HepG2 (cell line): ENCODE measurements around the gene TRMU. TPM values are rescaled to one million over a fixed set of nuclear protein-coding genes. Genes with fewer than 3 reads are reported as not detected.

Source experiments
- CEBPG ChIP-seq: IDR thresholded peaks from 2 replicates; pipeline ENCODE4 v1.6.1; 2016
- FOSL2 ChIP-seq: sonication (generic); formaldehyde crosslinking; IDR thresholded peaks from 2 replicates; pipeline ENCODE4 v1.4.0; 2020; ENCODE audit warnings: missing genetic modification reagents
- KDM6A ChIP-seq: IDR thresholded peaks from 2 replicates; pipeline ENCODE4 v1.6.1; 2016; ENCODE audit warnings: low read depth
- MTA3 ChIP-seq: sonication (generic); formaldehyde crosslinking; IDR thresholded peaks from 2 replicates; pipeline ENCODE4 v1.4.0; 2020; ENCODE audit warnings: missing genetic modification reagents
- NCOA2 ChIP-seq: sonication (generic); formaldehyde crosslinking; IDR thresholded peaks from 2 replicates; pipeline ENCODE4 v1.8.0; 2022; ENCODE audit warnings: inconsistent platforms
- POLR2A ChIP-seq, 2 experiments: IDR thresholded peaks; 2 replicates each; pipeline ENCODE4 v1.6.1; 2011; ENCODE audit warnings: low read depth in 2 of 2, low read length in 2 of 2, mild to moderate bottlenecking in 1 of 2, moderate library complexity in 1 of 2; ENCODE audit not compliant: insufficient read depth in 1 of 2
- SOX5 ChIP-seq: IDR thresholded peaks from 2 replicates; pipeline ENCODE4 v1.6.1; 2016; ENCODE audit warnings: borderline replicate concordance
- ZFP91 ChIP-seq: sonication (generic); formaldehyde crosslinking; IDR thresholded peaks from 2 replicates; pipeline ENCODE4 v1.9.0; 2022; ENCODE audit warnings: missing genetic modification reagents, mild to moderate bottlenecking, borderline replicate concordance
- ZNF558 ChIP-seq: sonication (generic); formaldehyde crosslinking; IDR thresholded peaks from 2 replicates; pipeline ENCODE4 v1.9.0; 2022; ENCODE audit warnings: mild to moderate bottlenecking, missing genetic modification reagents, borderline replicate concordance
- polyA plus RNA-seq, 8 experiments: library from polyadenylated mRNA; depleted of rRNA in 3 of 8; stranded (reverse) in 7 of 8; unstranded in 1 of 8; fragments of >200 nt; fragmentation: Illumina TruSeq in 4 of 8; extraction: Trizol in 4 of 8; gene quantifications; 2 replicates each; pipeline versions ENCODE4 v1.2.1 to v1.2.3, GENCODE V29; 2011 to 2016; ENCODE audit warnings: low read depth in 4 of 8, missing spikeins in 1 of 8, mixed read lengths in 1 of 8; ENCODE audit not compliant: insufficient read depth in 1 of 8
- total RNA-seq, 5 experiments: library from RNA; depleted of rRNA; stranded (reverse); fragments of >200 nt; fragmentation: Illumina TruSeq; extraction: Trizol; gene quantifications; 2 replicates each; pipeline ENCODE4 v1.2.3, GENCODE V29; 2016; ENCODE audit warnings: low read depth in 1 of 5
- TF ChIP-seq, protein P1 (sequence below): sonication (generic); formaldehyde crosslinking; conservative IDR thresholded peaks from 2 replicates; pipeline ENCODE4 v1.4.0; 2020; ENCODE audit warnings: mild to moderate bottlenecking, missing genetic modification reagents, moderate library complexity
- TF ChIP-seq, protein P2 (sequence below), 2 experiments: sonication (generic) in 1 of 2; formaldehyde crosslinking in 1 of 2; IDR thresholded peaks; 2 replicates each; pipeline versions ENCODE4 v1.4.0 to v1.6.1; 2016 to 2020; ENCODE audit warnings: borderline replicate concordance in 1 of 2, low read depth in 1 of 2, mild to moderate bottlenecking in 1 of 2, missing genetic modification reagents in 1 of 2
- TF ChIP-seq, protein P3 (sequence below): sonication (generic); formaldehyde crosslinking; IDR thresholded peaks from 2 replicates; pipeline ENCODE4 v1.4.0; 2020; ENCODE audit warnings: missing genetic modification reagents, mild to moderate bottlenecking, borderline replicate concordance
- TF ChIP-seq, protein P4 (sequence below): sonication (generic); formaldehyde crosslinking; IDR thresholded peaks from 2 replicates; pipeline ENCODE4 v1.4.0; 2020; ENCODE audit warnings: missing genetic modification reagents

TRMU gene
- total and polyA plus RNA-seq, 2 of the 13 experiments (the other 11 are each of a cell fraction or from before 2014, with no cell fraction given): 31.0 to 50.2 TPM

- TF ChIP-seq FOSL2 (CRISPR knock-in tag) (peak; percentile 33; the same call in 1 of the 2 replicates), KDM6A (CRISPR knock-in tag) (no peak), MTA3 (no peak), NCOA2 (peak; percentile 22; the same call in 1 of the 2 replicates), ZFP91 (CRISPR knock-in tag) (0 out of 2 replicates have a peak, but pooled peaks have one; percentile 31), POLR2A (IDR thresholded peaks at IDR 0.05; ENCODE audit: insufficient read depth in 1 of 2, low read depth in 2 of 2, low read length in 2 of 2) (peak; percentile 68 to 79), ZNF558 (CRISPR knock-in tag) (no peak), CEBPG (CRISPR knock-in tag) (peak; percentile 69), SOX5 (CRISPR knock-in tag) (peak; percentile 23; the same call in 1 of the 2 replicates)
- TF ChIP-seq, protein P1, sequence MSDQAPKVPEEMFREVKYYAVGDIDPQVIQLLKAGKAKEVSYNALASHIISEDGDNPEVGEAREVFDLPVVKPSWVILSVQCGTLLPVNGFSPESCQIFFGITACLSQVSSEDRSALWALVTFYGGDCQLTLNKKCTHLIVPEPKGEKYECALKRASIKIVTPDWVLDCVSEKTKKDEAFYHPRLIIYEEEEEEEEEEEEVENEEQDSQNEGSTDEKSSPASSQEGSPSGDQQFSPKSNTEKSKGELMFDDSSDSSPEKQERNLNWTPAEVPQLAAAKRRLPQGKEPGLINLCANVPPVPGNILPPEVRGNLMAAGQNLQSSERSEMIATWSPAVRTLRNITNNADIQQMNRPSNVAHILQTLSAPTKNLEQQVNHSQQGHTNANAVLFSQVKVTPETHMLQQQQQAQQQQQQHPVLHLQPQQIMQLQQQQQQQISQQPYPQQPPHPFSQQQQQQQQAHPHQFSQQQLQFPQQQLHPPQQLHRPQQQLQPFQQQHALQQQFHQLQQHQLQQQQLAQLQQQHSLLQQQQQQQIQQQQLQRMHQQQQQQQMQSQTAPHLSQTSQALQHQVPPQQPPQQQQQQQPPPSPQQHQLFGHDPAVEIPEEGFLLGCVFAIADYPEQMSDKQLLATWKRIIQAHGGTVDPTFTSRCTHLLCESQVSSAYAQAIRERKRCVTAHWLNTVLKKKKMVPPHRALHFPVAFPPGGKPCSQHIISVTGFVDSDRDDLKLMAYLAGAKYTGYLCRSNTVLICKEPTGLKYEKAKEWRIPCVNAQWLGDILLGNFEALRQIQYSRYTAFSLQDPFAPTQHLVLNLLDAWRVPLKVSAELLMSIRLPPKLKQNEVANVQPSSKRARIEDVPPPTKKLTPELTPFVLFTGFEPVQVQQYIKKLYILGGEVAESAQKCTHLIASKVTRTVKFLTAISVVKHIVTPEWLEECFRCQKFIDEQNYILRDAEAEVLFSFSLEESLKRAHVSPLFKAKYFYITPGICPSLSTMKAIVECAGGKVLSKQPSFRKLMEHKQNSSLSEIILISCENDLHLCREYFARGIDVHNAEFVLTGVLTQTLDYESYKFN (CRISPR knock-in tag): peak; percentile 41; the same call in 1 of the 2 replicates
- TF ChIP-seq, protein P2, sequence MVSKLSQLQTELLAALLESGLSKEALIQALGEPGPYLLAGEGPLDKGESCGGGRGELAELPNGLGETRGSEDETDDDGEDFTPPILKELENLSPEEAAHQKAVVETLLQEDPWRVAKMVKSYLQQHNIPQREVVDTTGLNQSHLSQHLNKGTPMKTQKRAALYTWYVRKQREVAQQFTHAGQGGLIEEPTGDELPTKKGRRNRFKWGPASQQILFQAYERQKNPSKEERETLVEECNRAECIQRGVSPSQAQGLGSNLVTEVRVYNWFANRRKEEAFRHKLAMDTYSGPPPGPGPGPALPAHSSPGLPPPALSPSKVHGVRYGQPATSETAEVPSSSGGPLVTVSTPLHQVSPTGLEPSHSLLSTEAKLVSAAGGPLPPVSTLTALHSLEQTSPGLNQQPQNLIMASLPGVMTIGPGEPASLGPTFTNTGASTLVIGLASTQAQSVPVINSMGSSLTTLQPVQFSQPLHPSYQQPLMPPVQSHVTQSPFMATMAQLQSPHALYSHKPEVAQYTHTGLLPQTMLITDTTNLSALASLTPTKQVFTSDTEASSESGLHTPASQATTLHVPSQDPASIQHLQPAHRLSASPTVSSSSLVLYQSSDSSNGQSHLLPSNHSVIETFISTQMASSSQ (IDR thresholded peaks at IDR 0.05; ENCODE audit: low read depth): peak; percentile 90
- TF ChIP-seq, protein P2 (CRISPR knock-in tag; IDR thresholded peaks at IDR 0.05; ENCODE audit: borderline replicate concordance): peak; percentile 95
- TF ChIP-seq, protein P3, sequence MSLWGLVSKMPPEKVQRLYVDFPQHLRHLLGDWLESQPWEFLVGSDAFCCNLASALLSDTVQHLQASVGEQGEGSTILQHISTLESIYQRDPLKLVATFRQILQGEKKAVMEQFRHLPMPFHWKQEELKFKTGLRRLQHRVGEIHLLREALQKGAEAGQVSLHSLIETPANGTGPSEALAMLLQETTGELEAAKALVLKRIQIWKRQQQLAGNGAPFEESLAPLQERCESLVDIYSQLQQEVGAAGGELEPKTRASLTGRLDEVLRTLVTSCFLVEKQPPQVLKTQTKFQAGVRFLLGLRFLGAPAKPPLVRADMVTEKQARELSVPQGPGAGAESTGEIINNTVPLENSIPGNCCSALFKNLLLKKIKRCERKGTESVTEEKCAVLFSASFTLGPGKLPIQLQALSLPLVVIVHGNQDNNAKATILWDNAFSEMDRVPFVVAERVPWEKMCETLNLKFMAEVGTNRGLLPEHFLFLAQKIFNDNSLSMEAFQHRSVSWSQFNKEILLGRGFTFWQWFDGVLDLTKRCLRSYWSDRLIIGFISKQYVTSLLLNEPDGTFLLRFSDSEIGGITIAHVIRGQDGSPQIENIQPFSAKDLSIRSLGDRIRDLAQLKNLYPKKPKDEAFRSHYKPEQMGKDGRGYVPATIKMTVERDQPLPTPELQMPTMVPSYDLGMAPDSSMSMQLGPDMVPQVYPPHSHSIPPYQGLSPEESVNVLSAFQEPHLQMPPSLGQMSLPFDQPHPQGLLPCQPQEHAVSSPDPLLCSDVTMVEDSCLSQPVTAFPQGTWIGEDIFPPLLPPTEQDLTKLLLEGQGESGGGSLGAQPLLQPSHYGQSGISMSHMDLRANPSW (CRISPR knock-in tag): no peak
- TF ChIP-seq, protein P4, sequence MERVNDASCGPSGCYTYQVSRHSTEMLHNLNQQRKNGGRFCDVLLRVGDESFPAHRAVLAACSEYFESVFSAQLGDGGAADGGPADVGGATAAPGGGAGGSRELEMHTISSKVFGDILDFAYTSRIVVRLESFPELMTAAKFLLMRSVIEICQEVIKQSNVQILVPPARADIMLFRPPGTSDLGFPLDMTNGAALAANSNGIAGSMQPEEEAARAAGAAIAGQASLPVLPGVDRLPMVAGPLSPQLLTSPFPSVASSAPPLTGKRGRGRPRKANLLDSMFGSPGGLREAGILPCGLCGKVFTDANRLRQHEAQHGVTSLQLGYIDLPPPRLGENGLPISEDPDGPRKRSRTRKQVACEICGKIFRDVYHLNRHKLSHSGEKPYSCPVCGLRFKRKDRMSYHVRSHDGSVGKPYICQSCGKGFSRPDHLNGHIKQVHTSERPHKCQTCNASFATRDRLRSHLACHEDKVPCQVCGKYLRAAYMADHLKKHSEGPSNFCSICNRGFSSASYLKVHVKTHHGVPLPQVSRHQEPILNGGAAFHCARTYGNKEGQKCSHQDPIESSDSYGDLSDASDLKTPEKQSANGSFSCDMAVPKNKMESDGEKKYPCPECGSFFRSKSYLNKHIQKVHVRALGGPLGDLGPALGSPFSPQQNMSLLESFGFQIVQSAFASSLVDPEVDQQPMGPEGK: peak; percentile 92
These were observed 43.8 kb downstream of the TRMU start (continued) for GRCh38 chr22:46379066-46379930.
